Activated gamma-delta T cell treated with anti-CD3 and anti-CD28 coated beads, Interleukin-2, amount 50 U/mL, for 16 hours (primary cell): ENCODE measurements around the gene FXR2.
"Not testable (repeated sequence)": the region's sequence is repeated elsewhere in the genome, so short reads cannot be mapped to it uniquely, and the experiment has no call there.

Experiments
- DNase-seq: peaks from one replicate; pipeline ENCODE4 v3.0.0-alpha.2; 2020; ENCODE audit warnings: low read depth

Gene FXR2

DNA sequence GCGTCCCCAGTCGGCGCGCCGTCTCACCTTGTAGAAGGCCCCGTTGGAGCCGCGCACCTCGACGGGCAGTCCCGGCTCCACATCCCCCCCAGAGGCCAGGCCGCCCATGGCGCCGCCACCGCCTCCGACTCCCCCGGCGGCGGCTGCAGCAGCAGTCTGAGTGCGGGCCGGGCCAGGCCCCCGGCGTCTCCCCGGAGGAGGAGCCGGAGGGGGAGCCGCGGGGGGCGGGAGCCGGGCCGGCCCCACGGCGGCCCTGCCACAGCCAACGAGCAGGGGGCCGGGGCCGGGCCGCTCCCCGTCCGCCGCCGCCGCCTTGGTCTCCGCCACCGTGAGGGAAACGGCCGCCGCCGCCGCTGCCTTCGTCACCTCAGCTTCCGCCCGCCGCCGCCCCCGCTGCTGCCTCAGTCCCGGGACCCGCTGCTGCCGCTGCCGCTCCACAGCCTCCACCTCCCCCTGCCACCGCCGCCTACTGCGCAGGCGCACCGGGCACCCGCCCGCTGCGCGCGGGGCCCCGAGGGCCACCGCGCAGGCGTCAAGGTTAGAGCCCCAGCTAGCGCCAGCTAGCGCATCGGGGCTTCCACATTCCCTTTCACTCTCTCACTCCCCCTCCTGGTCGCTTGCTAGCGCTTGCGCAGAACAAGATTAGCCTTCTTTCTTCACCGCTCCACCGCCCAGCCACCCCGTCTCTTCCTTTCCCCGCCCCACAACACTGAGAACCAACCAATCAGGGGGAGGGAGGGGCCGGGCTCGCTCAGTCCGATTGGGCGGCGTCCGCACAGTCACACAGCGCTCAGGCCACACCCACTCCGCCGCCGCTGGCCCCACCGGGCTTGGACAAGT is at the start of gene FXR2:
FXR2 (minus strand) TSS at position 473 of the 840 bp plus-strand sequence; CDS start at position 108, 365 bp downstream.
- DNase-seq, result peak; percentile 99

DNA sequence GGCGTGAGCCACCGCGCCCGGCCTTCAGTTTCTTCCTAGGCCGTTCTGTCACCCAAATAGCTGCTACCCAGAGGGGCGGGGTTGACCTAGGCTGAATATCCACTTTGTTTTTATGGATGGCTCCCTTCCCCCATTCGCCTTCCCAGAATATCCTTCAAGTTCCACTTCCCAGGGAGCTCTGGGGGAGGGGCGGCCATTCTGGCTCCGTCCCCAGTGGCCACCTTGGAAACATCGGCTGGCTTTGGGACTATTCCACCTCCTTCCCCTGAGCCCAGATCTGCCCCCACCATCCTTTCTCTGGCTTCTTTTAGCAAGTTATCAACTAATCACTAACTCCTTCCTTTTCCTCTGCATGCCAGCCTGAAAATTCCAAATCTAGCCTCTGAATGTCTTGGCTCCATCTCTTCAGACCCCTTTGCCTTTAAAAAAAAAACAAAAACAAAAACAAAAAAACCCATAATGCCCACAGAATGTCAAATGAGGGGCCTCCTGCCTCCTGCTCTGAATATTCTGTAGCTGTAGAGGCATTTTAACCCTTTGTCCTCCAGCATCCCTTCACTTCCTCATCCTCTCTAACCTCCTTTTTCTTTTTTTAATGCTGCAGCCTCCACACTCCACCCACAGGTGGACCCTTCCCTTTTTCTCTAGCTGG is 42.4 kb upstream of the FXR2 start:
- no peak for DNase-seq

DNA sequence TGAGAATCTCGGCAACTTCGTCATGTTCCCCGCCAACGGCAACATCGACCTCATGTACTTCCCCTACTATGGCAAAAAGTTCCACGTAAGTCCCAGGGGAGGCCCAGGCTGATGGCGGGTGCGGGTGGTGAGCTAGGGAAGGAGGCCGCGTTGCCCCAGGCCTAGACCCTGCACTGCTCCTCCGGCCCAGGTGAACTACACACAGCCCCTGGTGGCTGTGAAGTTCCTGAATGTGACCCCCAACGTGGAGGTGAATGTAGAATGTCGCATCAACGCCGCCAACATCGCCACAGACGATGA is 40.8 kb upstream of the FXR2 start:
- no peak for DNase-seq

DNA sequence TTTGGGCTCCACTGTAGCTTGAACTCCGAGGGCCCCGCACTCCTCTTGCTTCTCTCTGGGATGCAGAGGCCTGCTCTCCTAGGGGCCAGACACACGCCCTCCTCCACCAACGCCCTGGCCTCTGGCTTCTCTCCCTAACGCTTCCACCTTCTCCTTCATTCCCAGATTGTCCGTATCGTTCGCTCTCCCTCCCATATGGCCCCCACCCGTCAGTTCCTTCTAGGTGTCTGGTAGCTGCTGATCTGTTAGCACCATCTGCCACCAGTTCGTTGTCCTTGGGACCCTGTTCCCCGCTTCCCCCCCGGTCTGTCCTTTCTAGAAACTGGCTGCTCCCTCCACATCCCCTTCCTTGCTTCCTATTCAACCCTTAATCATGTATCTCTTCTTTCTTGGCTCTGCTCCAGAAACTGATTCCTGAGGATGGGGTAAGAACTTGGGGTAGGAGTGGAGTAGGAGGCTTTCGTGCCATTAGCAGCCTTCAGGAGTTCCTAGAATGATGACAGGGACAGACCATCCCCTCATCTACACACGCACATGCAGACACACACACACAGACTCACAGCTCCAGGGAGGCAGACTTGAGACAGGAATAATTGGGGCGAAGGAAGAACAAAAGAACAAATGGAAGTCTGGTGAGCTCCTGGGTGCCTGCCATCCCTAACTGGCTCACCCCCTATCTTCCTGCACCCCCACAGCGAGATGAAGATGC is 40.3 kb upstream of the FXR2 start:
- DNase-seq, result no peak

DNA sequence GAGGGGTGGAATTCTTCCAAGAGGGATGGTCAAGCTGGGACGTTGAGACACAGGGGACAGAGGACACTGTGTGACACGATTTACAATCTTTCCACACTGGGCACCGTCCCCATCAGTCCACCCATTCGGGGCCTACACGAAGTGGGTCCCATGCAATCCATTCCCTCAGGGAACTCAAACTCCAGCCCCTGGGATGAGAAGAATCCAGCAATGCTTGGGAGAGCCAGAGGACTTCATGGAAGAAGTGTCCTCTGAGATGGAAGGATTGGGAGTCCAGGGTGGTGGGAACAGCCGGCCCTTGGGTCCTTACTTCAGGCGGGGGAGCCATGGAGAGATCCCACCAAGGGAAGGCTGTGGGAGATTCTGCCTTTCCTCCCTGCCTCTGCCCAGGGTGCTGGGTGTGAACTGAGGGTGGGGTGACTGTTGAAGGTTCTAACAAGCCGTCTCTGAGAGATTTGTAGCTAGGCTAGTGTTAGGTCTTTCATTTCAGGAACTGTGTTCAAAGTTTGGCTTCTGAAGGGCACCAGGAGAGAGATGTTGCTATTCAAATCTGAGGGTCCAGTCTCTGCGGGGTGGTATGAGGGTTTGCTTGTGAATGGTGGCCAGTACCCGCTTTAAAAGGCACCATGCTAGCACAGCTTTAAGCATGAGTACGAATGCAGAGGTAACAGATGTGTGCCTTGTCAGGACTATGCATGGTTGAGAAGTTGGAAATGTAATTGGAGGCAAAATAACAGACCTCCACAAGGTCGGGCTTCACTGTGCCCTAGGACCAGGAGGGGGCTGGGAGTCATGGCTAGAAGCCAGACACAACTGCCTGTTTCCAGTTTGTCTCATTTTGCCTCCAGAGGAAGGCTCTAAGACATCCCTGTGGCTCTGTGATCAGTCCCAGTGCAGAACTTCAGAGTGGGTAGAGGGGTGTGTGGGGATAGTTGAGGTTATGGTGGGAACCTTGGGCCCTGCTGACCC is 38.0 kb upstream of the FXR2 start:
- DNase-seq, result no peak

DNA sequence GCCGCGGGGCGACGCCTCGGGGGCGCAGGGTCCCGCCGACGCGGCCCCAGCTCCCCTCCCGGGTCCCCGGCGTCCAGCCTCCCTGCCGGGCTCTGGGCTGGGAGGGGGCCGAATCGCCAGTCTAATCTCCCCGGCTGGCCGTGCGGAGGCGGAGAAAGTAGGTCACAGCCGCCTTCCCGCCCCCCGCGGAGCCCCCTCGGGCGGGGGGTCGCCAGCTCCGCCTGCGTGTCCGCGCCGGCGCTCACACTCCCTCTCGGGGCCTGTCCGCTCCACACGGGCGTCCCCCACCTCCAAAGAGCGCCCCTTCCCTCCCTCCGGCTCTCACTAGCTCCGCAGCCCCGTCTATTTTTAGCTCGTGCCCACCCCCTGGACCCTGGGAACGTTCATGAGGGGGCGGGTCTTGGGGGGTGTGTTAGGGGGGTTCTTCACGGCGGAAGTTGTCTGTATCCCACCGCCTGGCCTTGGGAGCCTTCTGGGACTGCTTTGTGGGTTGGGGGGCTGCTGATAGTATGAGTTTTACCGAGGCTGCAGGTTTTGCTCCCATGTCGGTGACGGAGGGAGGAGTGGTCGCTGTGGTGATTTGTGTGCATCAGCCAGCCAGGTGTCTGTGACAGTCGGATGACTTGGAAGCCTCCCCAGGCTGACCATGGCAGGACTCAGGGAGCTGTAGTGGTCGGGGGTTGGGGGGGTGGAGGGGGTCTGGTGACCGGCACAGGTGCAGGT is 37.1 kb upstream of the FXR2 start:
- DNase-seq, result no peak

DNA sequence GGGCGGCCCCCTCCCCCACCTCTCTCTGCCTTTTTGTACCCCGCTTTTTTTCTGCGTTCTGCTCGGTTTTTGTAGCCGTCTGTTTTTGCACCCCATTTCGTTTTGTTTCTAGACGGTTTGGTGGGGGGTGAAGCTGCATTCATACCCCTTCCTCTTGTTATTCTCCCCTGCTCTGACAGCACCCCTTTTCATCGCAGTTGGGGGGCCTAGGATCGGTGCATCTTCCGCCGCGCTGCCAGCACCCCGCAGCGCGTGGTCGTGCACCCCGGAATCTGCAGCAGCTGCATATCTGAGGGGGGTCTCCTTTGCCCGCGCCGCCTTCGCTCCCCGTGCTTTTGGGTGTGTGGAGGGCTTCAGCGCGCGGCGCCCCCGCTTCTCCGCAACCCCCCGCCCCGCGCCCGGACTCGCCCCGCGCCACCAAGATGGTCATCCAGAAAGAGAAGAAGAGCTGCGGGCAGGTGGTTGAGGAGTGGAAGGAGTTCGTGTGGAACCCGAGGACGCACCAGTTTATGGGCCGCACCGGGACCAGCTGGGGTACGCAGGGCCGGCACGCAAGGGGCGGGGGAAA is 36.5 kb upstream of the FXR2 start:
- DNase-seq, result no peak

DNA sequence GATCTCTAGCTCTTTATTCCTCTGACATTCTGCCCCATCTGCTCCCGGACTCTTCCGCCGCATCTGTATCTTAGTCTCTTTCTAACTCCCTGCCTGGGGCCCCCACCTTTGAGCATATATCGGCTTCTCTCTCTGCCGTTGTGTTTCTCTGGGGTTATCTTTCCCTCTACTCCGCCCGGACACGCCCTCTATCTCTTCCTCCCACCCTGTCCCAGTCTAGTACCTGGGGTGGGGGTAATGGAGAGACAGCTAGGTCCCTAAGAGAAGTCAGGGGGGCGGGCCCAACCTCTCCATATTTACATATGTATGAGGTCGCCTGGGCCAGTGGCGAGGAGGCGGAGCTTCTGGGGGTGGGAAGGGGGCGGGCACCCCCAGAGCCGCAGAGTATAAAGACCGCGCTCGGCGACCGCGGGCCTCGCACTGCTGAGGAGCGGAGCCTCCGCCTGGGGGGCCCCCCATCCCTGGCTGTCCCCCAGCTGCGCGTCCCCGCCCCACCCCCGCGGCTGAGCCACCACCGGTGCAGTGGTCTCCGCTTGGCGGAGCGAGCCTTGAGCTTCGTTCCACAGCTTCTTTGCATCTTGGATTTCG is 35.9 kb upstream of the FXR2 start, which contains the start of gene ATP1B2:
ATP1B2 (plus strand) TSS at position 418 of the 588 bp plus-strand sequence. CDS start 593 bp downstream, outside the sequence.
- peak; percentile 61 for DNase-seq

DNA sequence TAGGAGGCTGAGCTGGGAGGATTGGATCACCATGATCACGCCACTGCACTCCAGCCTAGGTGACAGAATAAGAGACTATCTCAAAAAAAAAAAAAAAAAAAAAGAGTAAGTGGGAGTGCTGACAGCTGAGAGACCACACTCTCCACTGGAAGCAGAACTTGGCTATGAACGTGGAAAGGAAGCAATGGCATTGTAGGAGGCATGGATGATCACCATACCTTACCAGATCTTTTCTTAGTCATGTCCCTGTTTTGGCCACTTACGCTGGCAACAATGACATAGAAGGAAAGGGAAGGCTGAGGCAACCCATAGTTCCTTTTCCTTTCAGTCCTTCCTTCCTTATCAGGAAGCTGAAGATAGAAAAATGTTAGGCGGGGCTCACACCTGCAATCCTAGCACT is 32.3 kb upstream of the FXR2 start:
- no peak for DNase-seq

DNA sequence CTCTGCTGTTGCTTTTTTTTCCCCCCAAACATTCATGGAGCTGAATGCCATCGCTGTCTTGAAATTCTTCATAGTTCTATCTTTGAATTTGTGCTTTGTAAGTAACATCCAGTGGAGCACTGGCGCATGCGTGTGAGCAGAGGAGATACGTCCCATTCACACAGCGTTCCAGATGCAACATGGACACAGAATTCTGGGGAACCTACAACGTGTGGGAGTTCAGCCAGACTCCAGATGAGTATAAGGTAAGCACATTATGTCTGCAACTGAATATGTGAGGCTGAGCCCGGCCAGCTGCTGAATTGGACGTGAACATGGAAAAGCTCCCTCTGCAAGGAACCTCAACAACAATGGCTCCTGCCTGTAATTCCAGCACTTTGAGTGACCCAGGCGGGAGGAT is 31.8 kb upstream of the FXR2 start:
- no peak for DNase-seq

DNA sequence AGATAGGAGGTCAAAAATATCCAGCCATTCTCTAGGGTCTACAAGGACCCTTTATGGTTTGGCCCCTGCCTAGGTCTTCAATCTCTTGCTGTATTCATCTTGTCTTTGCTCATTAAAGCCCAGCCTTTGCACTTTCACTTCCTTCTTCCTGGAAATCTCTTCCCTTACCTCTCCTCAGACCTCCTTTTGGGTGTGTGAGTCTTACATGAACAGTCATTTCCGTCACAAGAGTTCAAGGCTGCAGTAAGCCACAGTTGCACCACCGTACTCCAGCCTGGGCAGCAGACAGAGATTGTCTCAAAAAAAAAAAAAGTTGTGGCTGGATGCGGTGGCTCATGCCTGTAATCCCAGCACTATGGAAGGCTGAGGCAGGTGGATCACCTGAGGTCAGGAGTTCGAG is 30.1 kb upstream of the FXR2 start:
- DNase-seq, result no peak

DNA sequence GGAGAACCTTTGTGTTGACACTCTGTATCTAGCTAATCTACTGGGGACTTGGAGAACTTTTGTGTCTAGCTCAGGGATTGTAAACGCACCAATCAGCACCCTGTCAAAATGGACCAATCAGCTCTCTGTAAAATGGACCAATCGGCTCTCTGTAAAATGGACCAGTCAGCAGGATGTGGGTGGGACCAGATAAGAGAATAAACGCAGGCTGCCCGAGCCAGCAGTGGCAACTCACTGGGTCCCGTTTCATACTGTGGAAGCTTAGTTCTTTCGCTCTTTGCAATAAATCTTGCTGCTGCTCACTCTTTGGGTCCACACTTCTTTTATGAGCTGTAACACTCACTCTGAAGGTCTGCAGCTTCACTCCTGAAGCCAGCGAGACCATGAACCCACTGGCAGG is 26.9 kb upstream of the FXR2 start:
- DNase-seq, result not testable (repeated sequence)

DNA sequence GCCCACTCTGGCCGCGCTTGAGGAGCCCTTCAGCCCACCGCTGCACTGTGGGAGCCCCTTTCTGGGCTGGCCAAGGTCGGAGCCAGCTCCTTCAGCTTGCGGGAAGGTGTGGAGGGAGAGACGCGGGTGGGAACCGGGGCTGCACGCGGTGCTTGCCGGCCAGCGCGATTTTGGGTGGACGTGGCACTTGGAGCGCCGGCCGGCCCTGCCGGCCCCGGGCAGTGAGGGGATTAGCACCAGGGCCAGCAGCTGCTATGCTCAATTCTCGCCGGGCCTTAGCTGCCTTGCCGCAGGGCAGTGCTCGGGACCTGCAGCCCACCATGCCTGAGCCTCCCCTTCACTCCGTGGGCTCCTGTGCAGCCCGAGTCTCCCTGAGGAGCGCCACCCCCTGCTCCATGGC is 26.1 kb upstream of the FXR2 start:
- no peak for DNase-seq

DNA sequence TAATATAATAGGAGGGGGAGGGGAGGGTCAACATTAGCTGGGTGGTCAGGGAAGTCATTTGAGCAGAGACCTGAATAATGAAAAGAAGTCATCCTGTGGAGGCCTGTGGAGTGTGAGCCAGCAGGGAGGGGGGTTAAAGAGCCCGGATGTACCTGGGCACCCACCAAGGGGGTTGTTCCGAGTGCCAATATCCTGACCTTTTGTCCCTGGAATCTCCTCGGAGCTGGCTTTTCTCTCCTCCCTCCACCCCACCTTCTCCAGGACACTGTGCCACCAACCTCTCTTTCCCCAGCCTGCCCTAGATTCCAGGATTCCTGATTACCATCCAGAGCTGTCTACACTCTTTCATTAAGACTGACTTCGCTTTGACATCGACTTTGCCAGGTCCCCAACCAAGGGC is 21.5 kb upstream of the FXR2 start:
- DNase-seq, result no peak

DNA sequence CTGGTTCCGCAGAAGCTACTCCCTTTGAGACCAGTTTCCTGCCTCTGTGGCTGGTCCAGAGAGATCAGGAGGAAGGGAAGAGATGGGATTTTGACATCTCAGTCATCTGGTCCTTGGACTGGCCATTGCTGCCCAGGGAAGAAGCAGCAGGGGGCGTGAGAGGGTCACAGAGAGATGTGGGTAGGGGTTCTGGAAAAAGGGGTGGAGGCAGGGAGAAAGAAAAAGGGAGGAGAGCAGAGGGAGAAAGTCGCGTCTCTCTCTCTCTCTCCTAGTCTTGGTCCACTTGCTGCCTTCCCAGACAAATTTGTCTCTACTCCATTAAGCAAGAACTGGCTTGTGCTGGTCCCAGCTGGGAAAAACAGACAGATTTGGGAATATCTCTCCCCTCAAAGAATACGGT is 19.7 kb upstream of the FXR2 start:
- DNase-seq, result no peak

DNA sequence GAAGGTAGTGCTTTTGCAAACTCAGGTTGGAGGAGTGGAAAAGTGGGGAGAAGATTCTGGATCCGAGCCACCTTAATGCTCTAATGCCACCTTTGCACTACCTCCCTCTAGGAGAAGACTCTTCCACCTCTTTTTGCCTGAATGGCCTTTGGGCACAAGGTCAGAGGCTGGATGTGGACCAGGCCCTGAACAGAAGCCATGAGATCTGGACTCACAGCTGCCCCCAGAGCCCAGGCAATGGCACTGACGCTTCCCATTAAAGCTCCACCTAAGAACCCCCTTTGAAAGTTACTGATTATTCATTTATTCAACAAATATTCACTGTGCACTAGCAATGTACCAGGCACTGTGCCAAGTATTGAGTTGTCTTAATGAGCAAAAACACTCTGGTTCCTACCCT is 18.4 kb upstream of the FXR2 start:
- no peak for DNase-seq

DNA sequence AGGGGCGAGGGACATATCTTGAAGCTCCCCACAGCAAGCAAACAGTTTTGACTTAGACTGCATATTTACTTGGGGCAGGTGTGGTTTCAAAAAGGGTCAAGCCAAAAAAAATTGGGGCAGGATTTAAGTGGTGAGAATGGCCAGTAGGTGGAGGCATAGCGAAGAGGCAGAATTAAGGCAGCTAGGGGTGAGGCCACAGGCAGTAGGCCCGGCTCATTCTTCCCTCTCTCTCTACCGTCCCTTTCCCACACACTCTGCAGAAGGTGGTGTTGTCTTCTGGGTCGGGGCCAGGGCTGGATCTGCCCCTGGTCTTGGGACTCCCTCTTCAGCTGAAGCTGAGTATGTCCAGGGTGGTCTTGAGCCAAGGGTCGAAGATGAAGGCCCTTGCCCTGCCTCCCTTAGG is 17.8 kb upstream of the FXR2 start:
- no peak for DNase-seq

DNA sequence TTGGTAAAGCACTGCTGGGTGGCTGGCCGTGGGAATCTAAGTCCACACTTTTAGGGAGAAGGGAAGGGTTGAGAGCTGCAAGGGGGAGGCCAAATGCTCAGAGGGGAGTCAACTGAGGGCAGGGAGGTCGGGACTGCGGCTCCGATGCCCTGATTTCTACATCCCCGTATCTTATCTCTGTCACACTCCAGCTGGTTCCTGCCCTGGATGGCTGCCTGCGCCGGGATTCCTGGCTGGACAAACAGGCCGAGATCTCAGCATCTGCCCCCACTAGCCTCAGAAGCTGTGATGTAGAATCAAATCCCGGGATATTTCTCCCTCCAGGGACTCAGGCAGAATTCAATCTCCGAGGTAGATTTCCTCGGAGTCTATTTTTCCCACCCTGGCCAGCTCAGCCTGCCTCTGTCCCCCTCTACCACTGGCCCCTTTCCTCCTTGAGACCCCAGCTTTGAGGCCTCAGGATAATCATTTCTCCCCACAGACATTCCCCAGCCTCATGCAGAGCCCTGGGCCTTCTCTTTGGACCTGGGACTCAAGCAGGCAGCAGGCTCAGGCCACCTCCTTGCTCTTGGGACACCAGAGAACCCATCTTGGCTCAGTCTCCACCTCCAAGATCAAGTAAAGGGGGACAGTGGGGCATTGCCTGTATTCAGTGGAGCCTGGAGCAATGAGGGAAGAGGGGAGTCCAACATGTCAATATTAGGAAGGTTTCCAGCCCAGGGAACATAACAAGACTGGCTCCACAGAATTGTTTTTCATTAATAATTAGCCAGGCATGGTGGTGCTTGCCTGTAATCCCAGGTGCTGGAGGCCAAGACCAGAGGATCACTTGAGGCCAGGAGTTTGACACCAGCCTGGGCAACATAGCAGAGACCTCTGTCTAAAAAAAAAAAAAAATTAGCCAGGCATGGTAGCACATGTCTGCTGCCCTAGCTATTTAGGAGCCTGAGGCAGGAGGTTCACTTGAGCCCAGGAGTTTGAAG is 17.0 kb upstream of the FXR2 start:
- no peak for DNase-seq

DNA sequence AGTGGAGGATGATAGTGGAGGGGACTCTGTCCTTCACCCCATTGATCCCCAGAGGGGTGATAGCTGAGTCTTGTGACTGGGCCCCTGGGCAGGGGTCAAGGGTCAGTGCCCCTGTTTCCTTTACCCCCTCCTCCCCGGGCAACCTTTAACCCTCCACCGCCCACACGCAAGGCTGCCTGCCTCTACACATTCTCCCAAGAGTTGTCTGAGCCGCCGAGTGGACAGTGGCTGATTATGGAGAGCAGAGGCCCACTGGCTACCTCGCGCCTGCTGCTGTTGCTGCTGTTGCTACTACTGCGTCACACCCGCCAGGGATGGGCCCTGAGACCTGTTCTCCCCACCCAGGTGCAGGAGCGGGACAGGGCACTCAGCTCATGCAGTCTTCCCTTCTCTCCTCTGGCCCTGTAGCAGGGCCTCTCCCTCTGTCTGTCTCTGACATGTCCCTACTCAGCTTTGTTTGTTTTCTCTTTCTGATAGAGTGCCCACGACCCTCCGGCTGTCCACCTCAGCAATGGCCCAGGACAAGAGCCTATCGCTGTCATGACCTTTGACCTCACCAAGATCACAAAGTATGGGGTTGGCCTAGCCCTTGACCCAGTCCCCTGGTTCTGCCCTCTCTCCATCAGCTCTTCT is 15.4 kb upstream of the FXR2 start, which contains the start of gene SHBG:
SHBG (plus strand) TSS at position 197 of the 633 bp plus-strand sequence; CDS start at position 235, 38 bp downstream.
- DNase-seq, result no peak
